Measurements from ENCODE around the gene SUSD3.

SUSD3 gene

DNA sequence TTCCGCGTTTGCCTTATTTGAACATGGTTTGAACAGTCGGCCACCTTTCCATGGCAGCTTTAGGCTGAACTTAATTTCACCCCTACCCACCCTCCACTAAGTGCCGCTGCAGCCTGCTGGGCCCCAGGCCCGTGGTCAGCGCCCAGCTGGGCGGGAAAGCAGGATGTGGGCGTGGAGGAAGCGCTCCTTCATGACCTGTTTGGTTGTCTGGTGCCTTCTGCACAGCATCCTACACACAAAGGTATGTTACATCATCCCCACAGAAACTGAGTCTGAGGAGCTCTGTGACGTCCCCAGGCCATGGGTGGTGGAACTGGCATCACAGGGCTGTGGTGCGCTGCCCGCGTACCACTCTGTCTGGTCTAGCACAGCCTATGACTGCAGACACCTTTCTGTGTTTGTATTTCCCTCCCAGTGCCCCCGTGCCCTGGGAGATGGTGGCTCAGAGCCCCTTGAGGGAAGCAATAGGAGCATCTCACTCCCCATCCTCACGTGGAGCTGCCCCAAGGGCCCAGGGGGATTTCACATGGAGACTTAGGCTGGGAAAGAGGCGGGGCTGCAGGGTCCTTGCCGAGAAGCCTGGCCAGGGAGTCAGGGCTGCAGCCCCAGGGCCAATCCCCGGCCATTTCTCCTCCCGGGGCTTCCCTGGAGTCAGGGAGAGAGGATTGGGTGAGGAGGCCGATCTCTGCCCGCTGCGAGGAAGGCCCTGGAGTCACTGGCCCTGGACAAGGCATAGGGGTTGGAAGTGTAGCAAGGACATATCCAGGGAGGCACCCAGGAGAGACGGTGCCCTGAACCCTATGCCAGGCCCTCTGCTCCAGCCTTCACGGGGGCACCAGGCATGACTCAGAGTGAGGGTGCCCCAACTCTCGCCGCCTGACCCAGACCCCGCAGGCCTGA is 37.5 kb upstream of the SUSD3 start:
- no peaks in the 10 kb centered on the region for H3K4me1 ChIP-seq (ENCODE audit: control insufficient read depth, insufficient read depth, low read length)
- no peak overlapping the region for H3K9ac ChIP-seq (ENCODE audit: low read length in 2 of 2)
- H3K4me3 ChIP-seq (ENCODE audit: low read length in 2 of 2), result no peak overlapping the region
- H3K27me3 ChIP-seq (ENCODE audit: control insufficient read depth in 1 of 2, insufficient read depth in 2 of 2, low read length in 2 of 2), result no peaks in the 10 kb centered on the region
- no peaks in the 10 kb centered on the region for H3K9me3 ChIP-seq (ENCODE audit: control insufficient read depth in 2 of 2, low read length in 2 of 2)
- H3K27ac ChIP-seq (ENCODE audit: low read length), result no peak overlapping the region
- H3K36me3 ChIP-seq (ENCODE audit: control insufficient read depth in 2 of 2, insufficient read depth in 2 of 2, low read length in 2 of 2), result no peaks in the 10 kb centered on the region

DNA sequence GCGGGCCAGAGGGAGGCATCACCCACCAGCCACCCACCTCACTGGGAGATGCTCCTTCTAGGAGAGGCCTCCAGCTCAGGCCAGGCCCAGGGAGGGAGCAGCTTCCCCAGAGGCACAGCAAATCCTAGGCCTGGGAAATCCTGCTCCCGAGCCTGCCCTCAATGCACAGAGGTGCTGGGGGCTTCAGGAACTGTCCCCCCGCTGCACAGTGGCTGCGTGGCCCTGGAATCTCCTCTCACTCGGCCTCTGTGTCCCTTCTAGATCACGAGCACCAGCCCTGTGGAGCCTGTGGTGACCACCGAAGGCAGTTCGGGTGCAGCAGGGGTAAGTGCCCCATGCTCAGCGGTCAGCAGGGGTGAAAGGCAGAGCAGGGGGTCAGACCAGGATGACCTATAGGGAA is 36.4 kb upstream of the SUSD3 start:
- Histone ChIP-seq H3K27me3 (ENCODE audit: control insufficient read depth in 1 of 2, insufficient read depth in 2 of 2, low read length in 2 of 2) (no peaks in the 10 kb centered on the region), H3K9me3 (ENCODE audit: control insufficient read depth in 2 of 2, low read length in 2 of 2) (no peaks in the 10 kb centered on the region), H3K27ac (ENCODE audit: low read length) (no peak overlapping the region), H3K4me3 (ENCODE audit: low read length in 2 of 2) (no peak overlapping the region), H3K9ac (ENCODE audit: low read length in 2 of 2) (no peak overlapping the region), H3K4me1 (ENCODE audit: control insufficient read depth, insufficient read depth, low read length) (no peaks in the 10 kb centered on the region), H3K36me3 (ENCODE audit: control insufficient read depth in 2 of 2, insufficient read depth in 2 of 2, low read length in 2 of 2) (no peaks in the 10 kb centered on the region)

DNA sequence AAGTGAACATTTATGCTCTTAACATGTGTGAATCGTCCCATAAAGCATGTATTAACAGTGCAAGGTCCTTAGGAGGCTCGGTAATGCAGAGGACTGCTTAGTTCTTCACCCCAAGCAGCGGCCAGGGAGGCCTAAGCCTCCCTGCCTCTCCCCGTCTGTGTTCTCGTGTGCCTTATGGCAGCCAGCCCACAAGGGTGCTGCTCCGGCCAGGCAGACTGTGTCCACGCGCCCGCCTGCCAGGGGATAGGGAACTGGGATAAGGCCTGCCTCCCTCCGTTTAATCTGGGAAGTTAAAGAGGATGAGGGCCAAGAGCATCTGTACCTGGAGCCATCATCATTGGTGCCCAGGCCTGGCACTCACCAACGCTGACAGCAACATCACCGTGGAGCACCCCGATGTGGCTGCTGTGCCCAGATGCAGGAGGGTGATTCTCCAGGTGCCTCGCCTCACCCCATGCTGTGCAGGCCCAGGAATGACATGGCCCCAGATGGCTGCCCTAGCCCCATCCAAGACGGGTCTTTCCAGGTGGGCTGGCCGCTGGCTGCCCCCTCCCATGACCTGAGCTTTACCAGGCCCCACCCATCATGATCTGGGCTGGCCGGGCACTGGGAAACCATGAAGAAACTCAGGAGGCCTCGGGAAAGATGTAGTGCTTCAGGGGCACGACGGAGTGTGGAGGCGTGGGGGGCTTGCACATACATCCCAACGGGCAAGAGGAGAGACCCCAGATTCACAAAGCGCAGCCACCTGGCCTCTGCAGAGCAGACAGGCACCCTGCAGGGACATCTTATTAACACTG is 35.6 kb upstream of the SUSD3 start:
- Histone ChIP-seq H3K4me3 (ENCODE audit: low read length in 2 of 2) (no peak overlapping the region), H3K9me3 (ENCODE audit: control insufficient read depth in 2 of 2, low read length in 2 of 2) (no peaks in the 10 kb centered on the region), H3K36me3 (ENCODE audit: control insufficient read depth in 2 of 2, insufficient read depth in 2 of 2, low read length in 2 of 2) (no peaks in the 10 kb centered on the region), H3K9ac (ENCODE audit: low read length in 2 of 2) (no peak overlapping the region), H3K4me1 (ENCODE audit: control insufficient read depth, insufficient read depth, low read length) (no peaks in the 10 kb centered on the region), H3K27ac (ENCODE audit: low read length) (no peak overlapping the region), H3K27me3 (ENCODE audit: control insufficient read depth in 1 of 2, insufficient read depth in 2 of 2, low read length in 2 of 2) (no peaks in the 10 kb centered on the region)

DNA sequence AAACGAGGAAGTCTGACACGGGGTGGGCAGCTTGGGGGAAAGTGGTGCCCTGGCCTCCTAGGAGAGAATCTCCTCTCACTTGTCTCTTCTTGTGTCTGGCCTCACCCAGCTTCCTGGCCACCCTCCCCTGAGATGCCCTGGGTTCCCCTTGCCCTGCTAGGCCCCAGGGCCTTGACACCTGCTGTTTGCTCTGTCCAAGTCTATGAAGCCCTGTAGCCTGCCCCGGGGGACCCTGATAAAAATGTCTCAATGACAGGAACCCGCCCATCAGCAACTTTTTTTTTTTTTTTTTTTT is 35.0 kb upstream of the SUSD3 start:
- Histone ChIP-seq H3K9me3 (ENCODE audit: control insufficient read depth in 2 of 2, low read length in 2 of 2) (no peaks in the 10 kb centered on the region), H3K9ac (ENCODE audit: low read length in 2 of 2) (no peak overlapping the region), H3K4me1 (ENCODE audit: control insufficient read depth, insufficient read depth, low read length) (no peaks in the 10 kb centered on the region), H3K27me3 (ENCODE audit: control insufficient read depth in 1 of 2, insufficient read depth in 2 of 2, low read length in 2 of 2) (no peaks in the 10 kb centered on the region), H3K27ac (ENCODE audit: low read length) (no peak overlapping the region), H3K4me3 (ENCODE audit: low read length in 2 of 2) (no peak overlapping the region), H3K36me3 (ENCODE audit: control insufficient read depth in 2 of 2, insufficient read depth in 2 of 2, low read length in 2 of 2) (no peaks in the 10 kb centered on the region)

DNA sequence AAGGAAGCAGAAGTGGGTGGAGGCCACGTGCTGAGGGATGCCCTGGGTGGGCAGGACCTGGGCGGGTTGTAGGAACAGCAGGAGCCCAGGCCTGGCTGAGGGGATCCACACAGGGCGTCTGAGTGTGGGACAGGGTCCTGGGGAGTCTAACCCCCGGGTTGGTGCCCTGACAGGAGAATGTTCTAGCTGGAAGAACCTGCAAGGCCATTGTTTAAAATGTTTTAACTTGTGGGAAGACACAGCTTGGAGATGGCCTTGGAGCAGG is 33.9 kb upstream of the SUSD3 start:
- no peaks in the 10 kb centered on the region for H3K9me3 ChIP-seq (ENCODE audit: control insufficient read depth in 2 of 2, low read length in 2 of 2)
- H3K27me3 ChIP-seq (ENCODE audit: control insufficient read depth in 1 of 2, insufficient read depth in 2 of 2, low read length in 2 of 2), result no peaks in the 10 kb centered on the region
- H3K4me1 ChIP-seq (ENCODE audit: control insufficient read depth, insufficient read depth, low read length), result no peaks in the 10 kb centered on the region
- H3K9ac ChIP-seq (ENCODE audit: low read length in 2 of 2), result no peak overlapping the region
- H3K36me3 ChIP-seq (ENCODE audit: control insufficient read depth in 2 of 2, insufficient read depth in 2 of 2, low read length in 2 of 2), result no peaks in the 10 kb centered on the region
- H3K4me3 ChIP-seq (ENCODE audit: low read length in 2 of 2), result no peak overlapping the region
- no peak overlapping the region for H3K27ac ChIP-seq (ENCODE audit: low read length)

DNA sequence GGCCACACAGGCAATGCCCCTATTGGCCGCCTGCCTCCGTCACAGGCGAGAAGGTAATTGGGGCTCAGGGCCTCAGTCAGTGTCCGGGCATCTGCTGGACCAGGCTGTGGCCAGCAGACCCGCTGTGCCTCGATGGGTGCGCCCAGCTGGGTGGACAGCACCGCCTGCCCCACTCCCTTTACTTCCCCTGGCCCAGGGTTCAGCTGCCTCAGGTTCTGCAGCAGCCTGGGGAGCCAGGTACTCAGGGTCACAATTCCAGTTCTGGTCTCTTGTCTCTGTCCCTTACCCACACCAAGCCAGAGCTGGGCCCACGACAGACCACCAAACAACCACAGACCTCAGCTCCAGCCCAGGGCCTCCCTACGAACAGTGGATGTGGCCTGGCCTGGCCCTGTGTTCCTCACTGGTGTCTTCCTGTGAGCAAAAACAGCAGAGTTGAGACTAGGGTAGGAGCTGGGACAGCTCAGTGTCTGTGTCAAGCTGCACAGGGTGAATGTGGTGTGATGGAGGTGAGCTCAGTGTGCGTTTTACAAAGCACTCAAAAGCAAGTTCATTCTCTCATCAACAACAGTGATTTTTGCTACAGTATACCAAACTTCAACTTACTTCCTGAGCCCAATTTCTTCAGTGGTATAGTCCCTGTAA is 33.4 kb upstream of the SUSD3 start:
- H3K27me3 ChIP-seq (ENCODE audit: control insufficient read depth in 1 of 2, insufficient read depth in 2 of 2, low read length in 2 of 2), result no peaks in the 10 kb centered on the region
- H3K9ac ChIP-seq (ENCODE audit: low read length in 2 of 2), result no peak overlapping the region
- H3K27ac ChIP-seq (ENCODE audit: low read length), result no peak overlapping the region
- H3K4me1 ChIP-seq (ENCODE audit: control insufficient read depth, insufficient read depth, low read length), result no peaks in the 10 kb centered on the region
- no peak overlapping the region for H3K4me3 ChIP-seq (ENCODE audit: low read length in 2 of 2)
- no peaks in the 10 kb centered on the region for H3K36me3 ChIP-seq (ENCODE audit: control insufficient read depth in 2 of 2, insufficient read depth in 2 of 2, low read length in 2 of 2)
- H3K9me3 ChIP-seq (ENCODE audit: control insufficient read depth in 2 of 2, low read length in 2 of 2), result no peaks in the 10 kb centered on the region

DNA sequence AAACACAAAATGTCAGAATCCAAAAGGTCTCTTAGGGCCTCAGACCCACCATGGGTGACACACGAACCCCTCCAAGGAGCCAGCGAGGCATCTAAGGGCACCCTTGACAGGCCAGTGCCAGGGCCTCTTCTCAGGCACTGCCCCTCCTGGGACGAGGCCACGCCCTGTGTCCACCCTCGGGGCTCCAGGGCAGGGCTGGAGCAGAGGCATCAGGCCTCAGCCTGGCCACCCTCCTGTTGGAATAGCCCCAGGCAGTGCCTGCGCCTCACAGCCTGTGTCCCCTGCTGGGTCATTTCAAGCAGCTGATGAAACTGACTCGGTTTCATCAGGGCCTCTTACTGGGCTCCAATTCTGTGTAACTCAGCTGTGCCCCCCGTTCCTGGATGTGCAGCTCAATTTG is 32.8 kb upstream of the SUSD3 start:
- Histone ChIP-seq H3K36me3 (ENCODE audit: control insufficient read depth in 2 of 2, insufficient read depth in 2 of 2, low read length in 2 of 2) (no peaks in the 10 kb centered on the region), H3K9ac (ENCODE audit: low read length in 2 of 2) (no peak overlapping the region), H3K9me3 (ENCODE audit: control insufficient read depth in 2 of 2, low read length in 2 of 2) (no peaks in the 10 kb centered on the region), H3K4me1 (ENCODE audit: control insufficient read depth, insufficient read depth, low read length) (no peaks in the 10 kb centered on the region), H3K4me3 (ENCODE audit: low read length in 2 of 2) (no peak overlapping the region), H3K27ac (ENCODE audit: low read length) (no peak overlapping the region), H3K27me3 (ENCODE audit: control insufficient read depth in 1 of 2, insufficient read depth in 2 of 2, low read length in 2 of 2) (no peaks in the 10 kb centered on the region)

DNA sequence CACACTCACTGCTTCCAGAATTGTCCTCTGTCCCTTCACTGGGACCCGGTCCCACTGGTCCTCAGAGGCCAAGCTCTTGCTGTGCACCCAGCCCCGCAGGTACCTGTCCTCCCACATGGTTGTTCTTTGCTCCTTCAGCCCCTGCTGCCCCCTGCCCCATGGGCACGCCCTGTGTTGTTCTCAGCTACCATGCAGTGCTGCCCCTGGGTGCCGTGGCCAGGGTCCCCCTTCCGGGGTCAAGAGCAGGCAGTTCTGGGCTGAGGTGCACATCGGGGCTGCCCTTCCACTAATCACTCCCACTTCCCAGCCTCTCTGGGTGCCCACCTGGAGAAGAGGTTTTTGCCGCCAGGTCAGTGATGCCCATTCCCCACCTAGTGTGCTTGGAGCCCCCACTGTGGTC is 31.9 kb upstream of the SUSD3 start:
- Histone ChIP-seq H3K27me3 (ENCODE audit: control insufficient read depth in 1 of 2, insufficient read depth in 2 of 2, low read length in 2 of 2) (no peaks in the 10 kb centered on the region), H3K4me3 (ENCODE audit: low read length in 2 of 2) (no peak overlapping the region), H3K36me3 (ENCODE audit: control insufficient read depth in 2 of 2, insufficient read depth in 2 of 2, low read length in 2 of 2) (no peaks in the 10 kb centered on the region), H3K9me3 (ENCODE audit: control insufficient read depth in 2 of 2, low read length in 2 of 2) (no peaks in the 10 kb centered on the region), H3K4me1 (ENCODE audit: control insufficient read depth, insufficient read depth, low read length) (peaks cover 2% of the 10 kb centered on the region), H3K27ac (ENCODE audit: low read length) (no peak overlapping the region), H3K9ac (ENCODE audit: low read length in 2 of 2) (no peak overlapping the region)

DNA sequence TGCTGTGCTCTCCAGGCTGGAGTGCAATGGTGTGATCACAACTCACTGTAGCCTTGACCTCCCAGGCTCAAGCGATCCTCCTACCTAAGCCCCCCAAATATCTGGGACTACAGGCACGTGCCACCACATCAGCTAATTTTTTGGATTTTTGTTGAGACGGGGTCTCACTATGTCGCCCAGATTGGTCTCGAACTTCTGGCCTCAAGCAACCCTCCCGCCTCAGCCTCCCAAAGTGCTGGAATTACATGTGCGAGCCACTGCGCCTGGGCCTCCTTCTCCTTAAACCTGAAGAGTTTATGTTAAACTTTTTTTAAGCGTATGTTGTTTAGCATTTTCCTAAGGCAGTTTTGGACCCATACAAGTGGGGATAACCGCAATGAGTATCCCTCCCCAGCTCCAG is 30.8 kb upstream of the SUSD3 start:
- Histone ChIP-seq H3K27ac (ENCODE audit: low read length) (no peak overlapping the region), H3K36me3 (ENCODE audit: control insufficient read depth in 2 of 2, insufficient read depth in 2 of 2, low read length in 2 of 2) (no peaks in the 10 kb centered on the region), H3K4me1 (ENCODE audit: control insufficient read depth, insufficient read depth, low read length) (peaks cover 3% of the 10 kb centered on the region), H3K27me3 (ENCODE audit: control insufficient read depth in 1 of 2, insufficient read depth in 2 of 2, low read length in 2 of 2) (no peaks in the 10 kb centered on the region), H3K9ac (ENCODE audit: low read length in 2 of 2) (no peak overlapping the region), H3K9me3 (ENCODE audit: control insufficient read depth in 2 of 2, low read length in 2 of 2) (no peaks in the 10 kb centered on the region), H3K4me3 (ENCODE audit: low read length in 2 of 2) (no peak overlapping the region)

DNA sequence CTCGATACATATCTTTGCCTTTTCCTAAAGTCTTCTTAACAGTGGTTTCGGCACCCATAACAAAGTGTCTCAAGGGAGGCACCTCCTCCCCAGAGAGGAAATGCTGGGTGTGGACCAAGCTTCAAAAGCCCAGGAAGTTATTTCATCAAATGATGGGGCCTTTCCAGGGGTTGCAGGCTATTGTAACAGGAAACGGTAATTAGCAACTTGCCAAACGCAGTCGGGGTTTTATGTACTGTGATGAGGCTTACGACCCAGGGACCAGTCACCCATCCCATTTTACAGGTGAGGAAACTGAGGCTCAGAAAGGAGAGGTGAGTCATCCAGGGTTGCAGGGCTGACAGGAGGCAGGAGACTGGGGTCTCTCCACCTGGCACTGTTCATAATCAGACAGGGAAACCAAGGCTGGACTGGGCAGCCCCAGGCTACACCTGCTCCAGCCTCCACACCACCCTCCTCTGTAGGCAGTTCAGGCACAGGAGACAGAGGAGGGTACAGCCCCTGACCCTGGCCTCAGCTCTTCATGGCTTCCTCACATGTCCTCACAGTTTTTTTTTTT is 30.0 kb upstream of the SUSD3 start:
- H3K9ac ChIP-seq (ENCODE audit: low read length in 2 of 2), result no peak overlapping the region
- H3K27me3 ChIP-seq (ENCODE audit: control insufficient read depth in 1 of 2, insufficient read depth in 2 of 2, low read length in 2 of 2), result no peaks in the 10 kb centered on the region
- H3K4me3 ChIP-seq (ENCODE audit: low read length in 2 of 2), result no peak overlapping the region
- no peaks in the 10 kb centered on the region for H3K9me3 ChIP-seq (ENCODE audit: control insufficient read depth in 2 of 2, low read length in 2 of 2)
- H3K4me1 ChIP-seq (ENCODE audit: control insufficient read depth, insufficient read depth, low read length), result peaks cover 3% of the 10 kb centered on the region
- H3K36me3 ChIP-seq (ENCODE audit: control insufficient read depth in 2 of 2, insufficient read depth in 2 of 2, low read length in 2 of 2), result no peaks in the 10 kb centered on the region
- no peak overlapping the region for H3K27ac ChIP-seq (ENCODE audit: low read length)

All from stomach smooth muscle (tissue), 2 donors.